Tibial nerve (tissue), 3 donors: Measurements from ENCODE around the gene GRID1.

Experiments
- CTCF ChIP-seq, 5 experiments: fragments of 200-600 bp in 3 of 5; fragments of 450-650 bp in 2 of 5; sonication (generic) in 3 of 5; IDR thresholded peaks; one replicate each; pipeline ENCODE4 v1.5.1; 2016 to 2019; ENCODE audit warnings: antibody characterized with exemption in 5 of 5, mild to moderate bottlenecking in 3 of 5, moderate library complexity in 2 of 5
- POLR2A ChIP-seq, 2 donors: fragments of 450-650 bp; IDR thresholded peaks; one replicate each; pipeline ENCODE4 v1.6.1; 2017; ENCODE audit warnings: antibody characterized with exemption in 2 of 2, mild to moderate bottlenecking in 2 of 2, moderate library complexity in 2 of 2

- TF ChIP-seq CTCF (IDR thresholded peaks at IDR 0.05), result no peak
- no peak for TF ChIP-seq POLR2A (IDR thresholded peaks at IDR 0.05)
Measured at GRCh38 chr10:86179153-86179524, 187.5 kb downstream of the GRID1 start.
